Common myeloid progenitor, CD34-positive (primary cell): Measurements from ENCODE around the gene NOL9.

Experiments used
- CTCF ChIA-PET: fragments of 350-600 bp; sonication (Branson Sonifier 250); formaldehyde crosslinking; loops from one replicate; lab custom pipeline; 2021; ENCODE audit warnings: antibody characterized with exemption; lab: Charles Lee
- POLR2A ChIA-PET: fragments of 350-600 bp; sonication (Branson Sonifier 250); formaldehyde crosslinking; loops from one replicate; lab custom pipeline; 2021; ENCODE audit warnings: antibody characterized with exemption; lab: Charles Lee
- DNase-seq, 3 donors: peaks; one replicate each; pipeline versions ENCODE4 v3.0.0 to v3.0.0-alpha.2; 2013
- H3K27ac ChIP-seq, 2 experiments: 1 replicate in 1 of 2; 2 replicates in 1 of 2; pipeline ENCODE4 v1.7.0; 2013; ENCODE audit warnings: inconsistent platforms in 2 of 2, low read length in 2 of 2, mild to moderate bottlenecking in 2 of 2, low read depth in 1 of 2, moderate library complexity in 1 of 2; ENCODE audit not compliant: severe bottlenecking in 2 of 2, insufficient read depth in 1 of 2, poor library complexity in 1 of 2
- H3K27me3 ChIP-seq, 5 experiments: replicated peaks in 2 of 5; 1 replicate in 3 of 5; 2 replicates in 2 of 5; pipeline versions ENCODE4 v1.6.1 to v1.7.0; 2013; ENCODE audit warnings: low read length in 4 of 5, mild to moderate bottlenecking in 2 of 5, moderate library complexity in 2 of 5, inconsistent platforms in 1 of 5; ENCODE audit not compliant: insufficient read depth in 5 of 5, control insufficient read depth in 4 of 5
- H3K36me3 ChIP-seq, 4 experiments: 1 replicate in 2 of 4; 2 replicates in 2 of 4; pipeline versions ENCODE4 v1.6.1 to v1.7.0; 2013; ENCODE audit warnings: low read length in 3 of 4, control low read depth in 1 of 4, mild to moderate bottlenecking in 1 of 4; ENCODE audit not compliant: control insufficient read depth in 4 of 4, insufficient read depth in 4 of 4
- H3K4me1 ChIP-seq, 4 experiments: 1 replicate in 3 of 4; 2 replicates in 1 of 4; pipeline versions ENCODE4 v1.6.1 to v1.7.1; 2013; ENCODE audit warnings: low read length in 3 of 4, mild to moderate bottlenecking in 3 of 4, control low read depth in 1 of 4, inconsistent platforms in 1 of 4, moderate library complexity in 1 of 4; ENCODE audit not compliant: control insufficient read depth in 4 of 4, insufficient read depth in 4 of 4; ENCODE audit errors: control extremely low read depth in 1 of 4
- H3K4me3 ChIP-seq, 7 experiments: 1 replicate in 4 of 7; 2 replicates in 3 of 7; pipeline versions ENCODE4 v1.5.1 to v1.7.0; 2013; ENCODE audit warnings: mild to moderate bottlenecking in 7 of 7, low read length in 6 of 7, moderate library complexity in 6 of 7, inconsistent platforms in 2 of 7, low read depth in 2 of 7, control low read depth in 1 of 7; ENCODE audit not compliant: insufficient read depth in 4 of 7, control insufficient read depth in 1 of 7; ENCODE audit errors: extremely low read depth in 1 of 7
- H3K9me3 ChIP-seq, 5 experiments: 1 replicate in 4 of 5; 2 replicates in 1 of 5; pipeline versions ENCODE4 v1.6.1 to v1.7.1; 2013; ENCODE audit warnings: low read length in 4 of 5, mild to moderate bottlenecking in 2 of 5, inconsistent platforms in 1 of 5, low read depth in 1 of 5, moderate library complexity in 1 of 5; ENCODE audit not compliant: control insufficient read depth in 4 of 5, insufficient read depth in 2 of 5; ENCODE audit errors: control extremely low read depth in 1 of 5
- WGBS: methylation state at CpG from one replicate; pipeline ENCODE4 v1.1.5; 2013; ENCODE audit not compliant: insufficient coverage; 5-methylcytosine and 5-hydroxymethylcytosine counted together

Gene NOL9

DNA sequence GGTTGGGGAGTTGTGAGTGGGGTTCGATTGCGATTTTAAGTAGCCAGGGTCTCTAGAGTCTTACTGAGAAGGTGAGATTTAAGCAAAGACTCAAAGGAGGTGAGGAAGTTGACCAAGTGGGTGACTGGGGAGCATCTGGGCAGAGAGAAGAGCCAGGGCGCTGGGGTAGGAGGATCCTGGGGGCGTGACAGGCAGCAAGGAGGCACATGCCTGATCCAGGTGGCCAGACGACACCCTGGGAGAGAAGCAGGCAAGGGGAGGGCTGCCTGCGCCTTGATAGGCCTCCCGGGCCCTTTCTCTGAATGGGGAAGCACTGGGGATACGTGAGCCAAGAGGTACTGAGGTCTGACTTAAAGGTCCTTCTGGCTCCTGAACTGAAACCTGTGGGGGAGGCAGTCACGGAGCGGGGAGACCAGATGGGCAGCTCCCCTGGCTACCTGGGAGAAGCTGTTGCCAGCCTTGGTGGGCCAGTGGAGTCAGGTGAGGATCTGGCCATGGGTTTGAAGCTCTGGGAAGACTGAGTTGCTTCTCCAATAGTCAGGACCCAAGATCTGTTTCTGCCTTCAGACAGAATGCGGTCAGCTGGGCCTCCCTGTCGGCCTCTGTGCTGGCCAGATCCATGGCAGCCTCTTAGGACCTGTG lies 30.9 kb upstream of the NOL9 start:
- POLR2A ChIA-PET, result no interaction called here
- Histone ChIP-seq H3K4me1 (peaks cover 4 to 71% (median 63%) of the 10 kb centered on the region in 4 experiments), H3K4me3 (no peak overlapping the region), H3K9me3 (no peaks in the 10 kb centered on the region), H3K27ac (no peak overlapping the region), H3K36me3 (peaks cover 0 to 52% (median 23%) of the 10 kb centered on the region in 4 experiments), H3K27me3 (no peaks in the 10 kb centered on the region)
- WGBS, result 97% methylated on average over 12 of the region's 12 CpGs
- no peak for DNase-seq
- CTCF ChIA-PET, result no interaction called here

DNA sequence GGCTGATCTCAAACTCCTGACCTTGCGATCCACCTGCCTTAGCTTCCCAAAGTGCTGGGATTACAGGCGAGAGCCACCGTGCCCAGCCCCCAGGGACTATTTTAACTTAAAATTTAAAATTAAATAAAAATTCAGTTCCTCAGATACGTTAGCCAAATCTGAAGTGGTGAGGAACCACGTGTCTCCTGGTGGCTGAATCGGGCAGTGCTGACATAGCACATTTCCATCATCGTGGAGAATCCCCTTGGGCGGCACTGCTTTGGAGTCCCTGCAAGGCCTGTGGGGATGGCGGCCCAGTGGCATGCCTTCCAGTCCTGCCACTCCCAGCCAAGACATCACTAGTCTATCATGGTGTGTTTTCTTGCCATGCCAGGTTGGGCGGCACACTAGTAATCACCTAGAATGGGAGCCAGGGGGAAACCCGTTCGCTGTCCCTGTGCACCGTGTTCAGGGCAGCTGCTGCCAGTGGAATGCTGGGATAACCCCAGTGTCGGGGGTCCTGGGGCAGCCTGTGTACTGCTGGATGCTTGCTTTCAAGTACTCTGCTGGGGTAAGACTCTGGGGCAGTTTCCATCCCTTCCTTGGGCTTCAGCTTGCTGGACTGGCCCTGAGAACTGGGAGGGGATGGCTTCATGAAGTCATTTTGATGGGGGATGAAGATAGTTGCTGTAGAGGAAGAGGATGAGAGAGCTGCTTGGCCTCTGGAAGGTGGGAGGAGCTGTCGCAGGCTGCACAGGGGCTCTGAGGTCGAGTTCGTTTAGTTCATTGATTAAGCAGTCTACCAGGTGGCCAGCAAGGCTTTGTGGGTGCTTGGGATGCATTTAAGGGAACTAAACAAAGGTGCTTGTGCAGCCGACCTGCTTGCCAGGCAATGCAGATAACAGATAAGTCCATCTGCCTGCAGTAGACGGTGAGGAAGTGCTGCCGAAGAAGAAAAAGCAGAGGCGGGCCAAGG lies 30.1 kb upstream of the NOL9 start:
- WGBS, result 87% methylated on average over 18 of the region's 21 CpGs
- CTCF ChIA-PET, result interaction anchor here (1.4 kb wide), 1 partner anchor 16 kb away, joined by 5 read pairs; no protein-coding TSS in a partner anchor
- H3K4me3 ChIP-seq, result no peak overlapping the region
- DNase-seq, result peak in 2 of 3 donors; percentile 44 to 45
- no peaks in the 10 kb centered on the region for H3K27me3 ChIP-seq
- no peak overlapping the region for H3K27ac ChIP-seq
- no peaks in the 10 kb centered on the region for H3K9me3 ChIP-seq
- H3K36me3 ChIP-seq, result peaks cover 0 to 44% (median 18%) of the 10 kb centered on the region in 4 experiments
- POLR2A ChIA-PET, result no interaction called here
- H3K4me1 ChIP-seq, result peaks cover 4 to 67% (median 57%) of the 10 kb centered on the region in 4 experiments

DNA sequence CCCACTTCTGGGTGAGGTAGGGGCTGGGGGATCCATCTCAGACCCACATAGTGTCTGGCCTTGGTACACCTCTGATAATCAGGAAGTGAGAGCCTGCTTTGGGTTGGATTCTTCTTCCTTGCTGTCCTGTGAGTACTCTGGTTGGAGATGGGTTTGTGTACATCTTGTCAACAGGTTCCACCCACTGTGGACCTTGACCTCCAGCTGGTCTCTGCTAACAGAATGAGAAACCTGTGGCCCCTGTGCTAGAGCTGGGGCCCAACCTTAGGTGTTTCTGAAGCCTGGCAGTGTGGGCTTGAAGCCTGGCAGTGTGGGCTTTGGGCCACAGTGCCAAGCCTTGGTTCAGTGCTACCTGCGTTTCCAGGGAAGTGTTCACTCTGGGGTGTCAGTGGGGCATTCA lies 28.1 kb upstream of the NOL9 start:
- ChIA-PET POLR2A (interaction anchor here (1.2 to 1.3 kb wide), 2 partner anchors 18 to 19 kb away, joined by 4 to 8 read pairs; no protein-coding TSS in a partner anchor), CTCF (interaction anchor here (1.0 to 1.3 kb wide), 4 partner anchors 9 to 52 kb away, joined by 3 to 7 read pairs (median 4); no protein-coding TSS in a partner anchor)
- DNase-seq, result no peak
- Histone ChIP-seq H3K36me3 (peaks cover 0 to 24% (median 6%) of the 10 kb centered on the region in 4 experiments), H3K9me3 (no peaks in the 10 kb centered on the region), H3K4me3 (peak overlapping the region in 3 of 7 experiments; percentile 1 to 61 (median 39)), H3K4me1 (peaks cover 4 to 50% (median 45%) of the 10 kb centered on the region in 4 experiments), H3K27ac (peak overlapping the region in 1 of 2 experiments; percentile 35), H3K27me3 (no peaks in the 10 kb centered on the region)
- WGBS, result no CpG with 5 or more reads among the region's 1 CpG

GRCh38 chr1:6581561-6582305 lies 27.4 kb upstream of the NOL9 start:
- Histone ChIP-seq H3K9me3 (no peaks in the 10 kb centered on the region), H3K4me1 (peaks cover 4 to 44% (median 39%) of the 10 kb centered on the region in 4 experiments), H3K36me3 (peaks cover 0 to 18% (median 3%) of the 10 kb centered on the region in 4 experiments), H3K4me3 (peak overlapping the region in 4 of 7 experiments; percentile 20 to 84 (median 66)), H3K27me3 (no peaks in the 10 kb centered on the region), H3K27ac (peak overlapping the region in 1 of 2 experiments; percentile 94)
- CTCF ChIA-PET, result interaction anchor here (0.8 to 2.6 kb wide), 7 partner anchors 10 to 50 kb away, joined by 3 to 12 read pairs (median 4); no protein-coding TSS in a partner anchor
- POLR2A ChIA-PET, result interaction anchor here (0.6 to 1.3 kb wide), 3 partner anchors 18 to 26 kb away, joined by 3 to 8 read pairs (median 4); no protein-coding TSS in a partner anchor
- 5% methylated on average over 6 of the region's 10 CpGs for WGBS
- peak; percentile 31 to 50 (median 50) for DNase-seq

DNA sequence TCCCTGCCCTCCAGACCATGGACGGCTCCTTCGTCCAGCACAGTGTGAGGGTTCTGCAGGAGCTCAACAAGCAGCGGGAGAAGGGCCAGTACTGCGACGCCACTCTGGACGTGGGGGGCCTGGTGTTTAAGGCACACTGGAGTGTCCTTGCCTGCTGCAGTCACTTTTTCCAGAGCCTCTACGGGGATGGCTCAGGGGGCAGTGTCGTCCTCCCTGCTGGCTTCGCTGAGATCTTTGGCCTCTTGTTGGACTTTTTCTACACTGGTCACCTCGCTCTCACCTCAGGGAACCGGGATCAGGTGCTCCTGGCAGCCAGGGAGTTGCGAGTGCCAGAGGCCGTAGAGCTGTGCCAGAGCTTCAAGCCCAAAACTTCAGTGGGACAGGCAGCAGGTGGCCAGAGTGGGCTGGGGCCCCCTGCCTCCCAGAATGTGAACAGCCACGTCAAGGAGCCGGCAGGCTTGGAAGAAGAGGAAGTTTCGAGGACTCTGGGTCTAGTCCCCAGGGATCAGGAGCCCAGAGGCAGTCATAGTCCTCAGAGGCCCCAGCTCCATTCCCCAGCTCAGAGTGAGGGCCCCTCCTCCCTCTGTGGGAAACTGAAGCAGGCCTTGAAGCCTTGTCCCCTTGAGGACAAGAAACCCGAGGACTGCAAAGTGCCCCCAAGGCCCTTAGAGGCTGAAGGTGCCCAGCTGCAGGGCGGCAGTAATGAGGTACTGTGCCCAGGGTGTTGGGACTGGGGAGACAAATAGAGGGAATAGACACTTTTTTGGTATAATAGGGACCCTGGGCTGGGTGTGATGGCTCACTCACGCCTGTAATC lies 26.5 kb upstream of the NOL9 start:
- ChIA-PET POLR2A (interaction anchor here (0.6 to 1.3 kb wide), 5 partner anchors 19 to 28 kb away, joined by 3 to 11 read pairs (median 4); partner anchors contain the start of genes KLHL21 and TAS1R1), CTCF (interaction anchor here (0.8 to 2.6 kb wide), 11 partner anchors 9 to 66 kb away, joined by 3 to 12 read pairs (median 4); partner anchors contain the start of genes NOL9 and TAS1R1)
- peaks cover 0 to 9% (median 1%) of the 10 kb centered on the region in 4 experiments for H3K36me3 ChIP-seq
- no peaks in the 10 kb centered on the region for H3K27me3 ChIP-seq
- peak overlapping the region; percentile 64 to 85 (median 76) for H3K4me3 ChIP-seq
- peak overlapping the region; percentile 81 to 94 for H3K27ac ChIP-seq
- H3K9me3 ChIP-seq, result no peaks in the 10 kb centered on the region
- DNase-seq, result peak; percentile 31 to 46 (median 32)
- WGBS, result 37% methylated on average over 19 of the region's 19 CpGs
- H3K4me1 ChIP-seq, result peaks cover 4 to 39% (median 34%) of the 10 kb centered on the region in 4 experiments
